ENCODE measurements around the gene PABPC3.

PABPC3 gene

GRCh38 chr13:25112695-25113255, 16.8 kb downstream of the PABPC3 start:
- DNase-seq: no peak

- peak; percentile 37 for DNase-seq
Observed at GRCh38 chr13:25114220-25114619, 18.3 kb downstream of the PABPC3 start.

DNA sequence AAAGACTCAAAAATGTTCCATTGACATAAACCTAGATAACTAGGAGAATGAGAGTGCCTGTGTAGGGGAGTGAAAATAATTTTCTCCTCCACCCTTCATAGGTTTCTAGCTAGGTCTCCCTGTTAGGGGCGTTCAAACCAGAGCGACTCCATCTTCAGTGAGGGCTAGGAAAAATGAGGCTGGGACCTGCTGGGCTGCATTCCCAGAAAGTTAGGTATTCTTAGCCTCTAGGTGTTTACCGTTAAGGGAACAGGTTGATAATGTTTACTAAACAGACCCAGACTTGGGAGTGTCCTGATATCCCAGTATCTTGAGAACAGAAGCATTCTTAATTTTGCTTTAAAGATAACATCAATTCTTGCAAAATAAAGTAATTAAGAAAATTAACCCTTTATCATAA, 20.1 kb downstream of the PABPC3 start:
- no peak for DNase-seq

DNA sequence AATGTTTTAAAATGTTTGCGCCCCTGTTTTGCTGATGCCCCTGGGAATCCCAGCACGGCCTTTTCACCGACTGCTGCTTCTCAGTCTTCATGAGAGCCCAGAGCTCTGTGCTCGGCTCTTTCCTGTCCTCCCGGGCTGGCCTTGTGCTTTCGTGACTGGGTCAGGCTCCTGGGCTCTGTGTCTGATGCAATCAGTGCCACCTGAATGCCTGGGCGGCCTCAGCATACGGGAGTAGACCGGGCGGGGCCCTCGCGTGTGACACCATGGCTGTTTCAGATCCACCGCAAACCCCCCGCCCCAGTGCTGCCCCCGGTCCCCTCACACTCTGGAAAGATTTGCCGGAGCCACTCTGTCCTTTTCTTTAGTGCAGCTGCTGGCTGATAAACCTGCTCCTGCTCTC, 21.4 kb downstream of the PABPC3 start:
- DNase-seq: no peak

- no peak for DNase-seq
Observed at GRCh38 chr13:25118378-25118905, 22.5 kb downstream of the PABPC3 start.

DNA sequence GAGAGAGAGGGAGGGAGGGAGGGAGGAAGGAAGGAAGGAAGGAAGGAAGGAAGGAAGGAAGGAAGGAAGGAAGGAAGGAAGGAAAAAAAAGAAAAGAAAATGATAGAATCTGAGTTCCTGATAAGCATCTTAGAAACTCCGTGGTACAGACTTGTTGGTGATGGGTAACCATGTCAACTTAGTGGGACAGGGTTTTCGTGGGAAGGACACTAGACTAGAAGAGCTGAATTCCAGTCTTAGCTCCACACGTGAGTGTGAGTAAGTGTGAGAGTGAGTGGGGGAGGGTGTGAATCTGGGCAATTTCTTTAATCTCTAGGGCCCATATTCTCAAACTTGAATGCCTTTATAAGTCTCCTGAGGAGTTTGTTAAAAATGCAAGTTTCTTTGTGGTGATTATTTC, 35.0 kb downstream of the PABPC3 start:
- no peak for DNase-seq

DNA sequence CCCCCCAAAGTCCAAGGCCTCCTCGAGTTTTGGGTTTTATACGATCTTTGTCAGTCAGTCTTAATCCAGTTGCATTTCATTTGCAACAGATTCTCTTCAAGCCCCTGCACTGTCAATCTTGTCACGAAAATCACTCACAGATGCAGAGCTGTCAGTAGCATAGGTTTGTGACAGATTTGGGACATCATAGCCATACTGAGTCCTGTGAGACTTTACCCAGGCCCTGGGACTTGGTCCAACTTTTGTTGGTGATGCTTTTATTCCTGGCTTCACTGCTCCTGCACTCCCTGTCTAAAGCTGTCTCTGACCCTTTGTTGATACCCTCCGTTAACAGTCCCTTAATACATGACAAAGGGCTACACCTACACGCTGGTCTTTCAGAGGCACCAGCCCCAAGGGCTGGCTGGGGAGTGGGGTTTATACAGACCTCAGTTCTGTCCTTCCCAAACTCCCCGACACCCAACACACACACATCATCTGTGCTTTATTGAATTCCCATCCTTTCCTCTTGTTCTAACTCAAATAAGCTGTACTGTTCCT, 36.0 kb downstream of the PABPC3 start:
- DNase-seq: no peak

DNA sequence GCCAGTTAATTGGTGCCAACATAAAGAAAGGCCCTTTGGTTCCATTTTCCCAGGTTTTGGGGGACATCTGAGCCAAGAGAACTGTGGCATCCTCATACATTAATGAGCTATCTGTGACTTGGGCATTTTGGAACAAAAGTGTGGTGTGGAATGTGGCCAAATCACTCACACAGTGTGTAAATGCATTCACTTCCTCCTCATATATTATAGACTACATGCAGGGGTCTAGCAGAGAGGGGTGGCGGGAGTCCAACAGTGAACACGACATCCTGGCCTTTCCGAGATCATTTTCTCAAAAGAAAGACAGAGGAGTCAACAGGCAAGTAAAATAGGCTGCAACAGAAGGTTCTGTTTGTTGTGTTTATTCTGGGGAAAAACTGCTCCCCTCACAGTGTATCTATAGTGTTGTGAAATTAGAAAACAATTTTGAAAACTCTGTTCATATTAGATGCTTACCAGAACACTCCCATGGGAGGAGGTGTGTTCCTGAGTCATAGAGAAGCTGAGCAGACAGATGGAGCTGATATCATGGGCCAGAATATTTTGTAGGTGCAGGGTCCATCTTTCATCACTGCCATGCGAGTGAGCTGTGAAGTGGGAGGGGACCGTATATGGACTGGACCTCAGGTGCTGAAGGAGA, 36.9 kb downstream of the PABPC3 start:
- DNase-seq: no peak

DNA sequence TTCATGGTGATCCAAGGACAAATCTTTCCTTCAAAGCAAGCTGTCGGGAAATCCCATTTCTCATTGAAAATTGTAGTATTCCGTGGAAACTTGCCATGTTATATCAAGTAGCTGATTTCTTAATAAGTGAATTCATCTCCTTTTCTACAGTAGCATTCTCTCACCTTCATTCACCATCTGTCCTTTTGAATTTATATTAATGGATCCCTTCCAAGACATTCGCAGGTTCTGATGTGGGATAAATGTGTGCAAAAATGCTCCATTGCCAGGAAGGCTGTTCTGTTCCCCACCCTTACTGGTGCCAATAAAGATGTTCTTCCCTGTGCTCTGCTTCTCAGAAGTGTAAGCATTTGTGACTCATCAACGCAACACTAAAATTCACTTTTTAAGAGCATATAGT, 40.0 kb downstream of the PABPC3 start:
- DNase-seq: no peak

GRCh38 chr13:25136880-25137787, 41.2 kb downstream of the PABPC3 start:
- DNase-seq: no peak

GRCh38 chr13:25137788-25138115, 41.8 kb downstream of the PABPC3 start:
- DNase-seq: no peak

DNA sequence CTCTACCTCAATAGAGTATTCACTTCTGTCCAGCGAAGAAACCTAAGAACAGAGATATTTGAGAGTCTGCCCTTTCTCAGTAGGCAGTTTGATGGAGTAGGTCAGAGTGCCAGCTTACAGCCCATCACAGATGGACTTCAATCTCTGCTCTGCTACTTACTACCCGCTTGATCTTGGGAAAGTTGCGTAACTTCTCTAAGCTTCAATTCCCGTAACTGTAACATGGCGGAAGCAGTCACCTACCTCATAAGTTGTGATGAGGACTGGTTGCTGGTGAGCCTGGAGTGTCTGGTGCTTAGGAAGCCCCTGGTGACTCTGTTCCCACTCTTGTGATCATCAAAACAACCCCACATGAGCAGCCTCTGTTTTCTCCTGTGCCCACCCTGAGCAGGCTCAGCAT, 45.1 kb downstream of the PABPC3 start:
- DNase-seq: no peak

GRCh38 chr13:25143706-25144105, 47.8 kb downstream of the PABPC3 start:
- DNase-seq: no peak

GRCh38 chr13:25147638-25148401, 51.9 kb downstream of the PABPC3 start:
- DNase-seq: no peak

GRCh38 chr13:25148402-25148771, 52.5 kb downstream of the PABPC3 start:
- no peak for DNase-seq

Data from NCI-H510A (cell line).